CD14-positive monocyte (primary cell): Measurements from ENCODE around the gene MED12L. TPM values are rescaled to one million over a fixed set of nuclear protein-coding genes. Genes with fewer than 3 reads are reported as not detected.

ENCODE experiments used
- DNase-seq, 3 donors: peaks; one replicate each; pipeline ENCODE4 v3.0.0-alpha.2; 2011 to 2022
- H2AFZ ChIP-seq: 2 replicates; pipeline ENCODE4 v1.6.0; 2012; ENCODE audit warnings: mild to moderate bottlenecking, low read depth, low read length, inconsistent platforms; ENCODE audit not compliant: insufficient read depth, poor library complexity, severe bottlenecking
- H3K27ac ChIP-seq, 2 donors: 1 replicate in 1 of 2; 2 replicates in 1 of 2; pipeline ENCODE4 v1.5.1; 2012 to 2013; ENCODE audit warnings: low read length in 2 of 2, control low read depth in 1 of 2, inconsistent platforms in 1 of 2, low read depth in 1 of 2, mild to moderate bottlenecking in 1 of 2
- H3K27me3 ChIP-seq, 2 donors: one replicate each; pipeline versions ENCODE4 v1.6.0 to v1.6.1; 2011 to 2013; ENCODE audit warnings: low read length in 2 of 2; ENCODE audit not compliant: control insufficient read depth in 2 of 2, insufficient read depth in 2 of 2
- H3K36me3 ChIP-seq, 2 donors: replicated peaks in 1 of 2; 1 replicate in 1 of 2; 2 replicates in 1 of 2; pipeline versions ENCODE4 v1.5.1 to v1.6.1; 2012 to 2013; ENCODE audit warnings: low read length in 2 of 2, control low read depth in 1 of 2, inconsistent platforms in 1 of 2, mild to moderate bottlenecking in 1 of 2; ENCODE audit not compliant: insufficient read depth in 2 of 2, control insufficient read depth in 1 of 2
- H3K4me1 ChIP-seq, 2 donors: 1 replicate in 1 of 2; 2 replicates in 1 of 2; pipeline versions ENCODE4 v1.5.1 to v1.6.1; 2012 to 2013; ENCODE audit warnings: low read length in 2 of 2, control low read depth in 1 of 2, inconsistent platforms in 1 of 2, mild to moderate bottlenecking in 1 of 2, moderate library complexity in 1 of 2; ENCODE audit not compliant: insufficient read depth in 2 of 2, control insufficient read depth in 1 of 2
- H3K4me2 ChIP-seq: replicated peaks from 2 replicates; pipeline ENCODE3; 2012; ENCODE audit warnings: low read length, moderate library complexity, mild to moderate bottlenecking; ENCODE audit not compliant: poor library complexity, severe bottlenecking; ENCODE audit errors: extremely low read depth
- H3K4me3 ChIP-seq, 3 experiments: fragments of 200-600 bp in 1 of 3; sonication (generic) in 1 of 3; replicated peaks in 1 of 3; 1 replicate in 2 of 3; 2 replicates in 1 of 3; pipeline ENCODE4 v1.5.1; 2011 to 2013; ENCODE audit warnings: low read length in 3 of 3, mild to moderate bottlenecking in 3 of 3, control low read depth in 2 of 3, low read depth in 2 of 3, inconsistent platforms in 1 of 3, moderate library complexity in 1 of 3
- H3K79me2 ChIP-seq: 2 replicates; pipeline ENCODE4 v1.6.0; 2012; ENCODE audit warnings: mild to moderate bottlenecking, control low read depth, inconsistent platforms, low read length, moderate library complexity; ENCODE audit not compliant: insufficient read depth
- H3K9ac ChIP-seq: 2 replicates; pipeline ENCODE4 v1.6.0; 2017; ENCODE audit warnings: low read length, mild to moderate bottlenecking; ENCODE audit not compliant: insufficient read depth, poor library complexity, severe bottlenecking
- H3K9me3 ChIP-seq, 2 donors: replicated peaks in 1 of 2; 1 replicate in 1 of 2; 2 replicates in 1 of 2; pipeline versions ENCODE4 v1.5.1 to v1.6.1; 2012 to 2013; ENCODE audit warnings: low read length in 2 of 2, control low read depth in 1 of 2; ENCODE audit not compliant: control insufficient read depth in 1 of 2, insufficient read depth in 1 of 2
- H4K20me1 ChIP-seq: 2 replicates; pipeline ENCODE4 v1.6.0; 2012; ENCODE audit warnings: mild to moderate bottlenecking, low read length, control low read depth, moderate library complexity; ENCODE audit not compliant: insufficient read depth
- H3K27ac Mint-ChIP-seq, 7 donors: one replicate each; pipeline ENCODE4 v1.8.0; 2020; ENCODE audit warnings: mild to moderate bottlenecking in 7 of 7, mixed read lengths in 7 of 7, moderate library complexity in 6 of 7, inconsistent platforms in 2 of 7
- H3K27me3 Mint-ChIP-seq, 3 donors: one replicate each; pipeline ENCODE4 v1.8.0; 2021 to 2022; ENCODE audit warnings: low read depth in 3 of 3, mild to moderate bottlenecking in 3 of 3, mixed read lengths in 3 of 3, moderate library complexity in 3 of 3, inconsistent platforms in 1 of 3
- H3K36me3 Mint-ChIP-seq, 2 donors: one replicate each; pipeline ENCODE4 v1.8.0; 2020; ENCODE audit warnings: mixed read lengths in 2 of 2, inconsistent platforms in 1 of 2, mild to moderate bottlenecking in 1 of 2
- H3K4me1 Mint-ChIP-seq: one replicate; pipeline ENCODE4 v1.8.0; 2020; ENCODE audit warnings: mild to moderate bottlenecking, mixed read lengths
- H3K4me3 Mint-ChIP-seq, 2 donors: one replicate each; pipeline ENCODE4 v1.8.0; 2020; ENCODE audit warnings: mild to moderate bottlenecking in 2 of 2, mixed read lengths in 2 of 2, moderate library complexity in 1 of 2
- H3K9me3 Mint-ChIP-seq, 7 donors: one replicate each; pipeline ENCODE4 v1.8.0; 2020 to 2022; ENCODE audit warnings: mixed read lengths in 7 of 7, mild to moderate bottlenecking in 6 of 7, moderate library complexity in 6 of 7, inconsistent platforms in 2 of 7
- WGBS: methylation state at CpG from one replicate; pipeline ENCODE4 v1.1.5; 2013; ENCODE audit warnings: missing lambda C conversion rate; ENCODE audit not compliant: insufficient coverage; 5-methylcytosine and 5-hydroxymethylcytosine counted together
- intact Hi-C, 2 donors: fragments of 100-400 bp; cut with micrococcal nuclease; formaldehyde crosslinking; loops; one replicate each; pipeline versions ENCODE4 v1.15.0 to v1.15.1; 2023
- polyA plus RNA-seq, 3 donors: library from polyadenylated mRNA; depleted of rRNA in 1 of 3; unstranded in 2 of 3; stranded (reverse) in 1 of 3; fragments of 300-500 nt in 2 of 3; fragments of >200 nt in 1 of 3; fragmentation: Illumina TruSeq in 2 of 3; gene quantifications; 1 replicate in 2 of 3; 2 replicates in 1 of 3; pipeline ENCODE4 v1.2.3, GENCODE V29; 2012 to 2021
- TF ChIP-seq, protein P1 (sequence below): fragments of 200-600 bp; IDR thresholded peaks from one replicate; pipeline ENCODE4 v1.8.0; 2022; ENCODE audit warnings: antibody characterized with exemption, mild to moderate bottlenecking

MED12L gene
- polyA plus RNA-seq, 3 donors, result 0.12 to 0.29 TPM; not detected in 1

DNA sequence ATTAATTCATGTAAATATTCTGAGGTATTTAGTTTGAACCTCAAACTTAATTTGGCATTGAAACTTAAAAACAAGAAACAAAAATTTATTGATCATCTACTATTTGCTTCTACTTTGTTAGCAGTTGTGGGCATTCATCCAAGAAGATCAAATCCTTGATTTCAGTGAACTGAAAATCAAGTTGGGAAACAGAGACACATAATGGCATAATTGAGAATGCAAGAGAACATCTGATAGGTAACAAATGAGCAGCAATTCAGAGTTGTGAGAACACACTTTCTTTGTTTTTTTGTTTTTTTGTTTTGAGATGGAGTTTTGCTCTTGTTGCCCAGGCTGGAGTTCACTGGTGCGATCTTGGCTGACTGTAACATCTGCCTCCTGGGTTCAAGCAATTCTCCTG, 33.9 kb upstream of the MED12L start:
- Histone ChIP-seq H2AFZ (no peak overlapping the region), H3K79me2 (no peaks in the 10 kb centered on the region), H3K9me3 (no peaks in the 10 kb centered on the region), H3K27ac (no peak overlapping the region), H4K20me1 (no peaks in the 10 kb centered on the region), H3K9ac (no peak overlapping the region), H3K27me3 (no peaks in the 10 kb centered on the region), H3K4me3 (no peak overlapping the region), H3K36me3 (no peaks in the 10 kb centered on the region), H3K4me2 (no peak overlapping the region), H3K4me1 (no peaks in the 10 kb centered on the region)
- Mint-ChIP-seq H3K36me3 (no peaks in the 10 kb centered on the region), H3K27ac (no peak overlapping the region), H3K27me3 (peaks cover 0 to 8% (median 2%) of the 10 kb centered on the region in 3 donors), H3K9me3 (peaks cover 0 to 4% (median 0%) of the 10 kb centered on the region in 7 donors), H3K4me3 (no peak overlapping the region), H3K4me1 (no peaks in the 10 kb centered on the region)
- WGBS, result no CpG with 5 or more reads among the region's 1 CpG
- DNase-seq, result no peak
- TF ChIP-seq, protein P1, sequence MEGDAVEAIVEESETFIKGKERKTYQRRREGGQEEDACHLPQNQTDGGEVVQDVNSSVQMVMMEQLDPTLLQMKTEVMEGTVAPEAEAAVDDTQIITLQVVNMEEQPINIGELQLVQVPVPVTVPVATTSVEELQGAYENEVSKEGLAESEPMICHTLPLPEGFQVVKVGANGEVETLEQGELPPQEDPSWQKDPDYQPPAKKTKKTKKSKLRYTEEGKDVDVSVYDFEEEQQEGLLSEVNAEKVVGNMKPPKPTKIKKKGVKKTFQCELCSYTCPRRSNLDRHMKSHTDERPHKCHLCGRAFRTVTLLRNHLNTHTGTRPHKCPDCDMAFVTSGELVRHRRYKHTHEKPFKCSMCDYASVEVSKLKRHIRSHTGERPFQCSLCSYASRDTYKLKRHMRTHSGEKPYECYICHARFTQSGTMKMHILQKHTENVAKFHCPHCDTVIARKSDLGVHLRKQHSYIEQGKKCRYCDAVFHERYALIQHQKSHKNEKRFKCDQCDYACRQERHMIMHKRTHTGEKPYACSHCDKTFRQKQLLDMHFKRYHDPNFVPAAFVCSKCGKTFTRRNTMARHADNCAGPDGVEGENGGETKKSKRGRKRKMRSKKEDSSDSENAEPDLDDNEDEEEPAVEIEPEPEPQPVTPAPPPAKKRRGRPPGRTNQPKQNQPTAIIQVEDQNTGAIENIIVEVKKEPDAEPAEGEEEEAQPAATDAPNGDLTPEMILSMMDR, result no peak
- intact Hi-C loops, result no loop called here

DNA sequence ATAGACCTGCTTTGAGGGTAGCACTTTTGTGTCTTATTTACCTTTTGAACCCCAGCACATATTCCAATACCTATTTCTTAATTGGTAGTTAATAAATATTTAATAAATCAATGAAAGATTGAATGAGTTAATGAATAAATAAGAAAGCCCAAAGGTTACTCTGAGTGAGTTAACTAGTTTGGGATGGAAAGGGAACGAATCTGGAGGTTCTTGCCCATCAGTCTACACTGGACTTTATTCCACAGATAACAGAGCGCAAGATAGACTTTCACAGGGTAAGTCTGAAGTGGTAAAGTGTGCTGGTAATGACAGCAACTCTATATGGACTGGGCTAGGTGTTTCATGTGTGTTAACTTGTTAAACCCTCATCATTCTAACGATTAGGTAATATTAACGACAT, 33.1 kb upstream of the MED12L start:
- no peaks in the 10 kb centered on the region for H4K20me1 ChIP-seq
- WGBS, result no CpG with 5 or more reads among the region's 4 CpGs
- no peaks in the 10 kb centered on the region for H3K79me2 ChIP-seq
- Mint-ChIP-seq H3K36me3 (no peaks in the 10 kb centered on the region), H3K9me3 (peaks cover 0 to 4% (median 0%) of the 10 kb centered on the region in 7 donors), H3K27me3 (peaks cover 0 to 4% (median 2%) of the 10 kb centered on the region in 3 donors), H3K4me3 (no peak overlapping the region), H3K27ac (no peak overlapping the region), H3K4me1 (no peaks in the 10 kb centered on the region)
- no peaks in the 10 kb centered on the region for H3K4me1 ChIP-seq
- H3K9ac ChIP-seq, result no peak overlapping the region
- TF ChIP-seq, protein P1, result no peak
- H3K27me3 ChIP-seq, result no peaks in the 10 kb centered on the region
- H3K4me3 ChIP-seq, result no peak overlapping the region
- H3K9me3 ChIP-seq, result no peaks in the 10 kb centered on the region
- H2AFZ ChIP-seq, result no peak overlapping the region
- intact Hi-C loops, result no loop called here
- H3K4me2 ChIP-seq, result no peak overlapping the region
- H3K27ac ChIP-seq, result no peak overlapping the region
- no peak for DNase-seq
- H3K36me3 ChIP-seq, result no peaks in the 10 kb centered on the region
